ENCODE data around the gene ZNF48. TPM values are rescaled to one million over a fixed set of nuclear protein-coding genes. Genes with fewer than 3 reads are reported as not detected.

Gene ZNF48
- total RNA-seq, 1 experiment from 2014 or later = 20.7 TPM

- no peak for DNase-seq (ENCODE audit: low spot score)
These were observed 44.6 kb downstream of the ZNF48 start for GRCh38 chr16:30439720-30440348.

- no peak for DNase-seq (ENCODE audit: low spot score)
These were observed 48.4 kb downstream of the ZNF48 start for GRCh38 chr16:30443631-30444030.

GRCh38 chr16:30444231-30445148 is 49.3 kb downstream of the ZNF48 start:
- DNase-seq (ENCODE audit: low spot score) = no peak

GRCh38 chr16:30445149-30445407 is 49.9 kb downstream of the ZNF48 start:
- no peak for DNase-seq (ENCODE audit: low spot score)

DNA sequence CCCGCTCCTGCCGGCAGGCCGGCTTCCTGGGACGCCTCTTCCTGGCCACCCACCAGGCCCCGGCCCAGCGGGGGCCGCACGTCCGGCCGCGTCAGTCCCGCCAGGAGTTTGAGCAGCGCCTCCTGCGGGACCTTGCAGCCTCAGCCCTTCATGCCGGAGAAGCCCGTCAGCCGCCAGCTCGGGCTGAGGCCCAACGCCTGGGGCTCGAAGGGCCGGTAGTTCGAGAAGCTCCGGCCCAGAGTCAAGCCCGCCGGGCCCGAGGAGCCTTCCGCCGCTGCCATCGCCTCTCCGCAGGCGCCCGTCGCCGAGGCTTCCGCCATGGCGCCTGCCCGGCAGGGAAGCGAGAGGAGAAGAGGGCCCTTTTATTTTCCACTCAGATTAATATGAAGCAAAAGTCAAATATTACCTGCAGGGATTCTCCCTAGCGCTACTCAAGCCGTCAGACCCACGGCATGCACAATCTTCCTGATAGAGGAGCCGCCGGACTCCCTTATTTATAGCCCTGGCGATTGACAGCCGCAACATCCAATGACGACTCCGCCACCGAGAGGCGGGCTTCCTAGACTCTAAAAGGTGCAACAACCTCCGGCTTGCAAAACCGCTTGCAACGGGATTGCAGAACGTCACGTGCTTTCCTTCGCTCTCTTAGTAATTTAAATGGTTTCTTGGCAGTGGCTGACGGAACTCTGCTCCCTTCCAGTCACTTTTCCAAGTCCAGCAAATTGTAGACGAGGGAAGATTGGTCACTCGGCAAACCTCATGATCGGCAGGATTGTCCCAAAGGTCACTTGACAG is 50.4 kb downstream of the ZNF48 start, which contains the start of gene SEPHS2:
TSS of gene SEPHS2 (minus strand) at position 467 of the 795 bp plus-strand sequence. CDS start at position 320, 147 bp downstream.
- DNase-seq (ENCODE audit: low spot score) = peak; percentile 97

DNA sequence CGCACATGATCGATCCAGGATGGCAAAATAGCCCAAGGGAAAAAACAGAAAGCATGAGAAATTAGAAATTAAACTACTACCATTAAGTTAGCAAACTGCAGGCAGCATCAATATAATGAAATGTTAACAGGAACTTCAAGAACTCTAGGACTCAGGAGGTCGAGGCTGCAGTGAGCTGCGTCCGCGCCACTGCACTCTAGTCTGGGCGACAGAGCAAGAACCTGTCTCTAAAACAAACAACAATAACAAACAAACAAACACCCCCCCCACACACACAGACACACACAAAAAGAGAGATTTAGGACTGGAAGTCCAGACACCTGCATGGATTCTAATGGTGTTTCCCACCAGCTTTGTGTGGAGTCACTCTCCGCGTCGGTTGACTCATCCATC is 51.0 kb downstream of the ZNF48 start:
- no peak for DNase-seq (ENCODE audit: low spot score)

DNA sequence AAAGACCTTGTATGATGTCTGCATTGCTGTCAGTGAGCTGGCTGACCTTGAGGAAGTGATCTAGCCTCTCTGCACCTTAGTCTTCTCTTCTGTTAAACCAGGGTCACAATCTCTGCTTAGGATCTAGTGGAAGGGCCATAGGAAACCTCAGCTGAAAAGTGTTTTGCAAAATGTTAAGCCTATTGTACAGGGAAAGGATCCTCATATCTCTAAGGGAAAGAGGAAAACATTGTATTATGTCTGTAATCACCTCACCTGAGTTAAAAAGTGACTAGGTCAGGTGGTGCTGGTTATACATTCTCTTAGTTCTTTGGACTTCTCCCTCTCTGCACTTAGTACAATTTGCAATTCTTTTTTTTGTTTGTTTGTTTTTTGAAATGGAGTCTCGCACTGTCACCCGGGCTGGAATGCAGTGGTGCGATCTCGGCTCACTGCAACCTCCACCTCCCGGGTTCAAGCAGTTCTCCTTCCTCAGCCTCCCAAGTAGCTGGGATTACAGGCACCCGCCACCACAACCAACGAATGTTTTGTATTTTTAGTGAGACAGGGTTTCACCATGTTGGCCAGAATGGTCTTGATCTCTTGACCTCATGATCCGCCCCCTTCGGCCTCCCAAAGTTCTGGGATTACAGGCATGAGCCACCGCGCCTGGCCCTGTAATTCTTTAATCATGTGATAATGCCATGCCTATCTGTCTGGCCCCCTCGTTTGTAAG is 52.4 kb downstream of the ZNF48 start:
- no peak for DNase-seq (ENCODE audit: low spot score)

GRCh38 chr16:30449116-30449435 is 53.9 kb downstream of the ZNF48 start:
- no peak for DNase-seq (ENCODE audit: low spot score)

Other genes starting within 250 kb of the ZNF48 start
- gene CORO1A, start 211.8 kb upstream of the ZNF48 start, total RNA-seq (2014; rRNA removed; shearing (Covaris generic)) = 12.0 and 16.0 TPM in 2 replicates
- gene BOLA2B, start 201.8 kb upstream of the ZNF48 start, total RNA-seq (2014; rRNA removed; shearing (Covaris generic)) = 246 and 504 TPM in 2 replicates
- gene SLX1A, start 201.5 kb upstream of the ZNF48 start, total RNA-seq (2014; rRNA removed; shearing (Covaris generic)) = 9.8 and 57.9 TPM in 2 replicates
- gene SULT1A3, start 196.2 kb upstream of the ZNF48 start, total RNA-seq (2014; rRNA removed; shearing (Covaris generic)) = 5.1 and 6.6 TPM in 2 replicates
- gene NPIPB13, start 146.9 kb upstream of the ZNF48 start, total RNA-seq (2014; rRNA removed; shearing (Covaris generic)) = 0.03 and 0.50 TPM in 2 replicates
- gene CD2BP2, start 40.1 kb upstream of the ZNF48 start, total RNA-seq (2014; rRNA removed; shearing (Covaris generic)) = 87.1 and 116 TPM in 2 replicates
- 47.0 and 55.6 TPM in 2 replicates for gene TBC1D10B, start 24.9 kb upstream of the ZNF48 start, total RNA-seq (2014; rRNA removed; shearing (Covaris generic))
- not detected in 2 replicates for gene MYL11, start 20.6 kb upstream of the ZNF48 start, total RNA-seq (2014; rRNA removed; shearing (Covaris generic))
- gene SEPTIN1, start 12.9 kb upstream of the ZNF48 start, total RNA-seq (2014; rRNA removed; shearing (Covaris generic)) = not detected in 2 replicates
- 19.2 and 27.4 TPM in 2 replicates for gene ZNF771, start 12.2 kb downstream of the ZNF48 start, total RNA-seq (2014; rRNA removed; shearing (Covaris generic))
- 74.5 and 86.1 TPM in 2 replicates for gene DCTPP1, start 34.6 kb downstream of the ZNF48 start, total RNA-seq (2014; rRNA removed; shearing (Covaris generic))
- 4.9 and 7.2 TPM in 2 replicates for gene SEPHS2, start 50.5 kb downstream of the ZNF48 start, total RNA-seq (2014; rRNA removed; shearing (Covaris generic))
- gene ITGAL, start 77.3 kb downstream of the ZNF48 start, total RNA-seq (2014; rRNA removed; shearing (Covaris generic)) = 0.17 and 0.26 TPM in 2 replicates
- gene ZNF768, start 131.1 kb downstream of the ZNF48 start, total RNA-seq (2014; rRNA removed; shearing (Covaris generic)) = 43.7 and 61.6 TPM in 2 replicates
- 2.0 and 2.5 TPM in 2 replicates for gene ZNF747, start 139.4 kb downstream of the ZNF48 start, total RNA-seq (2014; rRNA removed; shearing (Covaris generic))
- gene ZNF764, start 163.0 kb downstream of the ZNF48 start, total RNA-seq (2014; rRNA removed; shearing (Covaris generic)) = 7.3 and 8.1 TPM in 2 replicates
- 6.9 and 11.9 TPM in 2 replicates for gene ZNF688, start 176.3 kb downstream of the ZNF48 start, total RNA-seq (2014; rRNA removed; shearing (Covaris generic))
- gene ZNF785, start 190.3 kb downstream of the ZNF48 start, total RNA-seq (2014; rRNA removed; shearing (Covaris generic)) = not detected in 2 replicates
- gene ZNF689, start 215.0 kb downstream of the ZNF48 start, total RNA-seq (2014; rRNA removed; shearing (Covaris generic)) = 11.7 and 16.6 TPM in 2 replicates

Measured in A172 (cell line).